Anterior cingulate cortex (tissue), 58 donors: ENCODE results near the gene WDR82.
A peak's percentile ranks its signal among the peaks of the same experiment; 100 is the strongest.

ENCODE experiments used
- DNase-seq, 58 donors: peaks; one replicate each; lab custom pipeline; 2025; lab: John Stamatoyannopoulos, UW

Gene WDR82, protein sequence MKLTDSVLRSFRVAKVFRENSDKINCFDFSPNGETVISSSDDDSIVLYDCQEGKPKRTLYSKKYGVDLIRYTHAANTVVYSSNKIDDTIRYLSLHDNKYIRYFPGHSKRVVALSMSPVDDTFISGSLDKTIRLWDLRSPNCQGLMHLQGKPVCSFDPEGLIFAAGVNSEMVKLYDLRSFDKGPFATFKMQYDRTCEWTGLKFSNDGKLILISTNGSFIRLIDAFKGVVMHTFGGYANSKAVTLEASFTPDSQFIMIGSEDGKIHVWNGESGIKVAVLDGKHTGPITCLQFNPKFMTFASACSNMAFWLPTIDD

DNA sequence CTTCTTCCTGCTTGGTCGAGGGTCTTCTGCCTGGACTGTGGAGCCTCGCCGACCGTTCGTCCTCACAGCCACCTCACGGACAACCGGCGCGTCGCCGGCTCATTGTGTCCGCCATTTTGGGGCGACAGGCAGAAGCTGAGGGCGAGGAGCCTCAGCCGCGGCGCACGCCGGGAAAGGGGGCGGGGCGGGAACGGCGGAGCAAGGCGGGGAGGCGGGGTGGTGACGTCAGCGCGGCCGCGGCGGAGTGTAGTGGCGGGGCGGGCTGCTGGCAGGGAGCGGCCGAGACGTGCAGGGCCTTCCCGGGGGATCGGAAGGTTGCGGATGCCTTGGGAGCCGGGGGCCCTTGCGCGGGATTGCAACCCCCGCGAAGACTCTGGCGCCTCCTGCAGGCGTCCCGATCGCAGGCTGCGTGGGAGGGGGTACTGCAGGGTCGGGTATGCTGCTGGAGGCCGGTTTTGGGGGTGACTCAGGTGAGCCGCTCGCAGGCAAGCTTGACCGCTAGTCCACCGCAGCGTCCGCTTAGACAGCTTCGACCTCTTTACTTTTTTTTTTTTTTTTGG is at the start of gene WDR82:
Gene WDR82 (minus strand): TSS at position 140 of the 560 bp plus-strand sequence. CDS start 288 bp downstream, outside the sequence.
- peak; percentile 77 to 98 (median 94) for DNase-seq

DNA sequence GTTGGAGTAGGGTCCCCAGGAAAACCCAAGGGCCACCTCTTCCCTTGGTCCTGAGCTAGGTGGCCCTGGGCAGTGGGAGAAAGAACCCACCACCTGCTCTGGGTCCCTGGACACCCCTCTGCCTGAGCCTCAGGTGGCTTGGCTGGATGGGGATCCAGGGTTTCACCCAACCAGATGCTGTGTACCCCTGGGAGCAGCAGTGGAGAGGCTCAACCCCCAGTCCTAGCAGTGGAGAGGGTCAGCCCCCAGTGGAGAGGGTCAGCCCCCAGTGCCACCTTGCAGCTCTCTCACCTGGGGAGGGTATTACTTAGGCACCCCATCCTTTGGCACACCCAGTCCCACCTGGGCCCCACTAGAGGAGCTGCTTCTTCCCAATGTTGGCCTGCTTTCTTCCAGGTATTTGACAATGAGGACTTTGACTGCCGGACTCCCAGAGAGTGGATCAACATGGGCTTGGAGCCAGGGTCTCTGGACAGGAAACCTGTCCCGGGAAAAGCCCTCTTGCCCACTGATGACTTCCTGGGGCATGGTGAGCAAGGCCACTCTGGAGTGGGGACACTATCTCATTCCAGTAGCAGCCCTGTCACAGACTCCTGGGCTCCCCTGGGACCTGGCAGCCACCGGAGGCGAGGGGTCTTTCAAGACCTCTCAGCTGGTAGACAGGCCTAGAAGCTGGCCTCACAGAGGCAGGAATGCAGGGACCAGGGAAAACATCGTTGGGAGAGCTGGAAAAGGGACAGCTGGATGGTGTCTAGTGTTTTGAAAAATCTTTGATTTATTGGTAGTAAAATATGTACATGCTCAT is 49.2 kb upstream of the WDR82 start:
- DNase-seq: no peak

DNA sequence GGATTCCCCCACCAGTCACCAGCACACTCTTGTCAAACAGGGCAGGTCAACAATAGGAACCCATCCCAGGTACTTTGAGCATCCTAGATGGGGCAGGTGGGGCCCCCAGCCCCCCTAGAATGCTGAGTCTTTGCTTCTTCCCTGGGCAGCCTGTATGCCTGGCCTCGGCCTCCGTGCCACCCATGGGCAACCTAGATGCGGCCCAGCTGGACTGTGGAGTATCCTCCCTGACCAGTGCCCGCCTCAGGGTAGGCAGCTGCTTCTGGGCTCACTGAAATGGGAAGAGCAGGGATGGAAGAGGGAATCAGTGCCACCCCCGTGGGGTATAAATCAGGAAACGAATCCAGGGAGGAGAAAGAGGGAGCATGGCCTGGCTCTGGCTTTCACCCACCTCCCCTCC is 48.5 kb upstream of the WDR82 start:
- no peak for DNase-seq

DNA sequence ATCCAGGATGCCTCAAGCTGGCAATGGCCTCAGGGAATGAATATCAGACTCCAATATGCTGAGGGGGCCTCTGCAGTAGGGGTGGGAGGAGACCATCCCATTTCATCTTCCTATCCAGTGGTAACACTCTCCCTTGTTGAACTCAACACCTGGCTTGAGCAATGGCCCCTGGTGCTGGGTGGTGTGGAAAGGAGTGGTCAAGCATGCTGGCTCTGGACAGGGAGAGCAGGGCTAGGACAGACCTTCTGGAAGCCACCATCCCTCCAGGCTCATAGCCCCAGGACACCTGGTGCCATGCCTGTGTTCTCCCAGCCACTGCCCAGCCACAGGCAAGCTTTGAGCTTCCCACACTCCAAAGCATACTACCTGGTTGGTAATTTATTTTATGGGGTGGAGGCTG is 47.2 kb upstream of the WDR82 start:
- no peak for DNase-seq

DNA sequence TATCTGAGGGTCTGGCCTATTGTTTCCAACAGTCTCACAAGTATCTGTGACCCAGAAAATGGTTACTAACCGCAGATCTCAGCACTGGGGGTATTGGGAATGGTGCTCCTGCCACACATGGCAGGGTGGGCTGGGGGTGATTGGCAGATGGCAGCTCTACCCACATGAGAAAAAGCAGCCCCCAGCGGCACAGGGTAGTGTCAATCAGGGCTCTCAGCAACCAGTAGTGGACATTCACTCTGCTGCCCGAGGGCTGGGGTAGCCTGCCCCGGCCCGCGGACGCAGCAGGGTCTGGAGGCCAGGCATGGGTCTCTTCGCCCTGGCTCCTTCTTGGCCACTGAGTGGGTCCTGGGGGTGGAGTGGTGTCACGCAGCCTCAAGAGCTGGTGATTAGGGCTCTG is 46.2 kb upstream of the WDR82 start:
- no peak for DNase-seq

DNA sequence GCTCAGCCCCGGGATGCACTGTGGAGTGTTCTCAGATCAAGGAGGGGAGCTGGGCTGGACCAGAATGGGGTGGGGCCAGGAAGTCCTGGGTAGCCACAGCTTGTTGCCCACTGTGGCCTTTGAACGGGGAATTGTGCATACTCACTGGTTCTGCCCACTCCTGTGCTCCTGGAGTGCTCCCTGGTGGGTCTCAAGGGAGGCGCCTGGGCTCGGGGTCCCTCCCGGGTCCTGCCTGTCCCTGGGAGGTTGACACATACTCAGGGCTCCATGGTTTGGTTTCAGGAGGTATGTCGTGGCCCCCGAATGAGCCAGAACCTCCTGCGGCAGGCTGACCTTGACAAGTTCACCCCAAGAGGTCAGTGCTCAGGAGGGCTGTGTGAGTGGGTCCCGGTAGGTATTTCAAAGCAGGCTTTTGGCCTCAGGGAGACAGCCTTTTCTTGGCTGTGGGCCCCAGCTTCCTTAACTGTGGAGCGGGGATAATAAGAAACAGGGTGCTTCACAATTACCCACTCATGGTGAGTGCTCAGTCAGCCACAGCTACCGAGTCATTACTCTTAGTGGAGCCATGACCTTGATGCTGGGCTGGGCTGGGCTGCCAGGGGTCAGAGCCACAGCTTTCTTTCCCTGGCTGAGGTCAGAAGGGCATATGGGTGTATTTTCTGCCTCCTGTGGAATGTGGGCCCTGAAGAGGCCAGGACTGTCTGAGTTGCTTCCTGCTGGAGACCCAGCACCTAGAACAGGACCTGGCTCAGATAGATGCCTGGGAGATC is 45.3 kb upstream of the WDR82 start:
- DNase-seq: no peak

DNA sequence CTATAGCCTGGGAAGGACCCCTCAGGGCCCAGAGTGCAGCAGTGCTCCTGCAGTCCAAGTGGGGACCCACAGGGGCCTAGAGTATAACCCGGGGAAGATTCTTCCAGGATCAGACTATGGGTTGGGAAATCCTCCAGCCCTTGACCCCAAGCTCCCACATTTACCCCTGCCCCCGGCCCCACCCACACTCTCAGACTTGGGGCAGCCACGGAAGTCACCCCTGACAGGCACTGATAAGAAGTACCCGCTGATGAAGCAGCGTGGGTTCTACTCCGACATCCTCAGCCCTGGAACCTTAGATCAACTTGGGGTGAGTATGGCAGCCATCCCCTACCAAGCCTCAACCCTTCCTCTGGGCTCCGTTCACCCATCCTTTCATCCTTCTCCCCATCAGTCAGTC is 44.0 kb upstream of the WDR82 start:
- DNase-seq: no peak

DNA sequence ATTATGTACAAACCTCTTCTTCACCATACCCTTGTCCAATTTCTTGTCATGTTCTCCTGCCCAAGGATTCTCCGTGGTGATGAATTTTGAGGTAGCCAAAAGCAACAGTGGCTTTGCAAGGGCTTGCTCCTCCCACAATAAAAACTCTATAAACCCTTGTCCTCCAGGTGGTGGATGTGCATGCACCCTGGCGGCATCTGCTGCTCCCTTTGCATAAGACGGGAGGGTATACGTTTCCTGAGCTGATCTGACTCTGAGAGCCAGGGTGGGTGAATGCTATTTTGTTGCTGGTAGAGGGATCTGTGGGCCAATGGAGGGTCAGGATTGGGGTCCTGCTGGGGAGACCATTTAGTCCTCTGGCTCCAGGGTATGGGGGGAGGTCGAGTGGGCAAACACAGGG is 43.0 kb upstream of the WDR82 start:
- DNase-seq: no peak

DNA sequence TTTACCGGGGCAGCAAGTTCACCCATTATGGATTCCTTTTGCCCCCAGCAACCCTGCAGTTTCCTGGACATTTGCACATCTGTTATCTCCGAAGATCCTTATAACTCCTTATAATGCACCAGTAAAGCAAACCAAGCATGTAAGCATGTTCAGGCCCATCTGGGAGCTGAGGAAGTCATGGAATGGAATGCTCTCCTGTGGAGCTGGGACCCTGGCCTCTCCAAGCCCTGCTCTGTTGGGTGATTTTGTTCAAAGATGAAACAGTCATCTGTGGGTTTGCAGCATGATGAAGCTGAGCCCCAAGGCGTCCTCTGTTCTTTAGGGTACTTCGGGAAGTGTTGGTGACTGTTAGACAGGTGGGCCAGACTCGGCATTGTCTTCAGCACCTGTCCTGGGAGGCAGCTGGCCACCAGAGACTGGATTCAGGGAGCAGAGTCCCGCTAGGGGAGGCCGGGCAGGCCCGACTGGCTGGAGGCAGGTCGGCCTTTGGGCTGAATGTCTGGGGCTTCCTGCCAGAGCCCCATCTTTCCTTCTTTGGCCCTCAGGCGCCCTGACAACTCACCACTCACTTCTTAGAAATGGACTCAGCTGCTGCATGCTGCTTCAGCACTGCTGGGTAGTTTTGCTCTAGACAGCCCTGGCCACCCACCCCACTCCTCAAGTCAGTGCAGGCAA is 41.6 kb upstream of the WDR82 start:
- DNase-seq: no peak

DNA sequence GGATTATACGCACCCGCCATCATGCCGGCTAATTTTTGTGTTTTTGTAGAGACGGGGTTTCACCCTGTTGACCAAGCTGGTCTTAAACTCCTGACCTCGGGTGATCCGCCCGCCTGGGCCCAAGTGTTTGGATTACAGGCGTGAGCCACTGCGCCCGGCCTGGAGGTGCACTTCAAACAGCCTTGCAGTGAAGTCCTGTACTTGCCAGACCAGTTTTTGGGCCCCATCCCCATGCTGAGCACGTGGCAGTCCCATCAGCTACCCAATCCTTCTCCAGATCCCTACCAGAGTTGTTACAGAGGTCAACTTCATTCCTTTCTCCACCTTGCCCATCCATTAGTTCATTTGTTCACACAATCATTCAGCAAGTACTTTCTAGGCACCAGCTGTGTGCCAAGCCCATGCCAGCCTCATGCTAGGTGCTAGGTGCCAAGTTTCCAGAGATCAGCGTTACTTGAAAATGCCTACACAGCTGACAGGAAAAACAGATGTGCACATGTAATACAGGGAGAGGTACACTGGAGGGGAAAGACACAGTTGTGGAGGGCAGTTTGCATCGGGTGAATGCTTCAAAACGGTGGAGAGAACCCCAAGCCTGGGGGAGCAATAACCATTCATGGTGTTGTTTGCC is 39.9 kb upstream of the WDR82 start:
- DNase-seq: no peak

DNA sequence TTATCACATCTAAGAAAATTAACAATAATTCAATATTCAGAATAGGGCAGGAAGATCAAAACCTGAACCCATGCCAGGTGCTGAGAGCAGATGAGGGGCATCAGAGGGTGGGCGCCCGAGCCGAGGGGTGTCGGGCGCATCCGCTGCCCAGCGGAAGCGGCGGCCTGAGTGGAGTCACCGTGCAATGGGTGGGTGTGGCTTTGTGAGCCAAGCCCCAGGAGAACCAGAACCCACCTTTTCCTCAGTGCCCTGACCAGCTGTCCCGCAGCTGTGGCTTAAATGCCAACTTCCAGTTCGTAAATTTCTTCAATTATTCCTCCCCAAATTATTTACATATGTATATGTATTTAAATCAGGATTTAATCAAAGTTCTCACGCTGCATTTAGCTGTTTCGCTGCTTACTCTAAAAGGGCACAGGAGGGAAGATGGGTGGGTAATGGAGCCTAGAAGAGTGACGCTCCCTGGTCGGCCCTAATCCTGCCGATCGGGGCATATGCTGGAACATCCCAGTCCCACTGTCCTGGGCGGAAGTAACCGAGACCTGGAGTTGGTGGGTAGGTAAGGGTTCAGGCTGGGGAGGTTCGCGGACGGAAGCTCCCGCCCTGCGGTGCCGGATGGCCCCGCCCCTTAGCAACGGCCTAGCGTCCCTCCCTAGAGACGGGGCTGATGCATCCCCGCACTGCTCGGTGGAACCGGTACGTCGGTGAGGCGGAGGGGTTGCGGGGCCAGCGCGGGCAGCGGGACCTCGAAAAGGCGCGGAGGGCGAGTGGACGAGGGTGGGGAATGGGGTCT is 39.0 kb upstream of the WDR82 start:
- no peak for DNase-seq

DNA sequence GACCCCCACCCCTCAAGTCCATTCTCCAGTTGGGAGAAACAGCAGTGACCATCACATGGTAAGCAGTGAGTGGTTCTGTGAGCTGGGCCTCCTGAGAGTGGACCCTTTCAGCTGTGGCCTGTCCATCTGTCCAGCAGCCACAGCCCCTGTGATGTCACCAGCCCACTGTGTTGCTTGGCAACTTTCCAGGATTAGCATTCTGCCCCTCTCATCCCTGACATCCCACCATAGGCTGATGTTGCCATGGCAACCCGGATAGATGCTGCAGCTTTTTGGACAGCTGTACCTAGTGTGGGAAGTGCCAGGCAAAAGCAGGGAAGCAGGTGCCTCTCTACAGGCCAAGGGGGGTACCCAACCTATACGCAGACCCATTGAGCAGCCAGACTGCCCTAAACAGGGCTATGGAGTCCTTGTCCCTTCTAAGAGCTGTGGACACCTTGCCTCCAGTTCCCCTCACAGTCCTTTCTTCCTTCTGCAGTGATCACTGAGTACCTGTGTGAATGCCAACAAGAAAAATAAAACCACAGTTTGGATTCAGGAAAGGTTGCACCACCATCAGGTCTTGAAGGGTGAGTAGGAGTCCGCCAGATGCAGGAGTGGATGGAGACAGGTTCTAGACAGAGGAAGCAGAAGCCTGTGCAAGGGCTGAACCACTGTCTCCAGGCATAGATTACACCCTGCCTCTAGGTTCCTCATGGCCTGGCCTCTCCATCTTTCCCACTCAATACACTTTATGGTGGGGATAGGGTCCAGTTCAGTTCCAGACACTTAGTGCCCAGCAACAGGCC is 37.7 kb upstream of the WDR82 start, which contains the start of gene DNAH1:
Gene DNAH1 (plus strand): TSS at position 343 of the 788 bp plus-strand sequence. CDS start 6,124 bp downstream, outside the sequence.
- peak in 16 of 58 donors; percentile 5 to 43 (median 22) for DNase-seq

DNA sequence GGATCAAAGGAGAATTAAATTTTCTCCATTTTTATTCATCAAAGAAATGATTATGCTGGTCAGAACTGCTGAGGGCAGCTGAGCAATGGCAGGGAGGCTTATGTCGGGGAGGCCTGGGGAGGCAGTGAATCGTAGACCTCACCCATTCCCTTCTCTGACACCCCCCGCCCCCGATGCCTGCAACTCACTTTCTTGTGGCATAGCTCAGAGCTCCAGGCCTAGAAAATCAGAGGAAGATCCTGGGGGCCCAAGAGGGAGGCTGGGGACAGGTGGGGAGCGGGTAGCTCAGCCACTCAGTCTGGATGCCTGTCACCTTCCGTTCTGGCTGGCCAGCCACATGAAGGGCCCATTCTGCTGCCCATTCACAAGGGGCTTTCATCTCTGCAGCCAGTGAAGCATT is 36.6 kb upstream of the WDR82 start:
- DNase-seq: no peak

DNA sequence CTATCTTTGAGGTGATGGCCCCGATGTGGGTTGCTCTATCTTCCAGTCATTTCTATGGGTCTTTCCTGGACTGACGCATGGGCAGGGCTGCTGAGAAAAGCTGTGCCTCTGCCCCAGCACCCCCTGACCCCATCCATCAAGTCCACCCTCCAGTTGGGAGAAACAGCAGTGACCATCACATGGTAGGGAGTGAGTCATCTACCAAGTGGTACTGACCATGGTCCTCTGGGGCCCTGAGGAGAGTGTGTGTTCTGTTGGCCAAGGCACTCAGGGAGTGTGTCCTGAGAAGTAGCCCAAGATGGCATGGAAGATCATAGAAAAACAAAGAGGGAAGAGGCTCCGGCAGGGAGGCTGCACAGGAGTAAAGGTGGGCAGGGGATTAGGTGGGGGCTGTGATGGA is 36.0 kb upstream of the WDR82 start:
- DNase-seq: no peak

DNA sequence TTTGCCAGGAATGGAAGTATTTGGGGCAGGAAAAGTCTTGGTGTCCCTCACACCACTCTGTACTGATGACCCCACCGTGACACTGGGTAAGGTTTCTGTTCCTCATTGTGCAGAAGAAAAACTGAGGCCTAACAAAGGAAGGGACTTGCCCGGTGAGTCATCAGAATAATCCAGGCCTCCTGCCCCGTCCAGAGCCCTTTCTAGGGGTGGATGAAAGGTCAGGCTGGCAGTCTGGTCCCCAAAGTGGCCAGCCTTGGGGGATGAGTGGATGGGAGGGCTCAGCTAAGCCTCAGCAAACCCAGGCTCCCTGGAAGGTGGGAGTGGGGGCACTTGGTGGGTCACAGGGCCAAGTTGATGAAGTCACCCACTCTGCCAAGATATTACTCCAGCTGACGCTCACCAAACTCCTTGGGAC is 35.3 kb upstream of the WDR82 start:
- peak in 2 of 58 donors; percentile 8 to 14 for DNase-seq

DNA sequence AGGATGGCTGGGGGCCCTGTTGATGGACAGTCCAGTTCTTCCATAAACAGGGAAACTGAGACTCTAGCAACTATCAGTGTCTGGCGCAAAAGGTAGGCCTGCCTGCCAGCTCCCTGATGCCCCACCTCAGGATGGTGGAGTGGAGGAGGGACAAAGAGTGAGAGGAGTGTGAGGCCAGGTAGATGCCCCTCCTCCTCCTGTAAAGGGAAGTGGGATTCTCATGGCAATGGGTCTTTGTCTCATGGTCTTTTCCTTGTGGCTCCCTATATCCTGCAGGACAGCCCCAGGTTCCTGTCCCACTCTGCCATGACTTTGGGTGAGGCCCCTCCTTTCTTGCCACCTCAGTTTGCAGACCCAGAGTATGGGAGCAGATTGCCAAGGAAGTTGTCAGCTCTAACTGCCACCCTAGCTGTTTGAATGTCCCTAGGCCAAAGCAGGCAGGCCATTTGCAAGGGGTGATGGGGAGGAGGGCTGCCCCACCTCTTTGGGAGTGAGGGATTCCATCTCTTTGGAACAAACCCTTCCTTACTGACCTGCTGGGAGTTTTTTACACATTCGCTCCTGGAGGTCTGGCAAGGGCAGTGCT is 34.8 kb upstream of the WDR82 start:
- DNase-seq: no peak

DNA sequence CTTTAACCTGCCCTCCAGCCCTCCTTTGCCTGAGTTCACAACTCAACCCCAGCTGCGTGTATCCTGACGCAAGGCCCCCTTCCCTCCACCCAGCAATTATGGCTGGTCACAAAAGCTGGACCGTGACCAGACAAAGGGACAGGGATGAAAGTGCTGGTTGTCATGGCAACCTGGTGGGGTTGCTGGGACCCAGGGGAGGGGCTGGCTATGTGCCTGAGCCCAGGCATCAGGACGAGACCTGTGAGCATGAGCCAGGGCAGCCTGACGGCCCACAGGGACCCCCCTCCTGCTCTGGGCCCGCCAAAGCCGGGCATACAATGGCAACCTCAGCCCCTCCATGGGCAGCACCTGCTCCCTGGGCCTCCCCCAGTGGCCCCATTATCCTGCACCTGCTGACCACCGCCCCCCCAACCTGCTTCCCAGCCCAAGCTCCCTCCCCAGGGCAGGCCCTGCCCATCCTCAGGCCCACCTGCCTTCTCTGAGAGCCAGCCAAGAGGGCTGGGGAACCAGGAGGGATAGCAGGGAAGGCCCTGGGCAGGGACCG is 33.2 kb upstream of the WDR82 start:
- peak in 1 of 58 donors; percentile 6 for DNase-seq
